Omental fat pad (tissue), 4 donors: ENCODE results near the gene SENP1. TPM values are rescaled to one million over a fixed set of nuclear protein-coding genes. Genes with fewer than 3 reads are reported as not detected.

ENCODE experiments used
- ATAC-seq: fragments of 150-250 bp; one replicate; pipeline ENCODE4 v1.9.1; 2016; ENCODE audit warnings: mild to moderate bottlenecking, moderate library complexity; ENCODE audit not compliant: low FRiP score
- DNase-seq: peaks from one replicate; pipeline ENCODE4 v3.0.0-alpha.2; 2019; ENCODE audit warnings: low spot score
- total RNA-seq, 4 donors: library from RNA; depleted of rRNA; stranded (reverse); fragments of >200 nt; gene quantifications; one replicate each; pipeline ENCODE4 v1.1.0, GENCODE V29; 2016
- TF ChIP-seq, protein P1 (sequence below), 3 donors: fragments of 450-650 bp; IDR thresholded peaks; one replicate each; pipeline ENCODE4 v1.5.1; 2016 to 2017; ENCODE audit warnings: antibody characterized with exemption in 3 of 3, mild to moderate bottlenecking in 3 of 3, moderate library complexity in 2 of 3

The SENP1 gene
- total RNA-seq, 4 donors from 2014 or later = 13.6 to 23.0 (median 18.2) TPM

DNA sequence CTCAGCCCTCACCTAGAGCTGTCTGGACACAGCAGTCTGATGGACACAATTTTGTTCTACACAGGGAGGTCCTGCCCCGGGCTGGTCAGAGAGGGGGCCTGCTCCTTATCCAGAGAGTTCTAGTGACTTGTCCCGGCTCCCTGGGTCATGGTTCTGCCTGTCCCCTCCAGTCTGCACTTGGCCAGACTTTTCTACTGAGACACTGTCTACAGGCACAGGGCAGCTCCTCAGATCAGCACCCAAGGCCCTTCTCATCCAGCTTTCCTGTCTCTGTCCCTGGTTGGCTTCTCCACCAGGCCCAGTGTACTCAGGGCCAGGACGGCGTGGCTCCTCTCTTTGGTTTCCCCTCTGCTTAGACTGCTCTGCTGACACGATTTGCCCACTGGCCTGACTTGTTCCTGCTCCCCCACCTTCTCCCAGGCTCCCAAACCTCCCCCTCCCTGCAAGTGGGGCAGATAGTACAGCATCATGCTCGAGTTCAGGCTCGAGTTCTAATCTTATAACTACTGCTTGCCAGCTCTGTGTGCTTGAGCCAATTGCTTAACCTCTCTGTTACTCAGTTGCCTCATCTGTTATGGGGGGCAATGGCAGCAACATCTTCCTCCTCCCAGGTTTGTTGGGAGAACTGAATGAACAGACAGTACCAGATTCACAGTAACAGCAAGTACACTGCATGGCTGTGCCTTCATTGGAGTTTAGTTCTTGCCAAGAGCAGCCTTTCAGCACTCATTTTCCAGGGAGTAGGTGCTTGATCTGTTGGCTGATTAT lies 79.6 kb downstream of the SENP1 start:
- TF ChIP-seq, protein P1, sequence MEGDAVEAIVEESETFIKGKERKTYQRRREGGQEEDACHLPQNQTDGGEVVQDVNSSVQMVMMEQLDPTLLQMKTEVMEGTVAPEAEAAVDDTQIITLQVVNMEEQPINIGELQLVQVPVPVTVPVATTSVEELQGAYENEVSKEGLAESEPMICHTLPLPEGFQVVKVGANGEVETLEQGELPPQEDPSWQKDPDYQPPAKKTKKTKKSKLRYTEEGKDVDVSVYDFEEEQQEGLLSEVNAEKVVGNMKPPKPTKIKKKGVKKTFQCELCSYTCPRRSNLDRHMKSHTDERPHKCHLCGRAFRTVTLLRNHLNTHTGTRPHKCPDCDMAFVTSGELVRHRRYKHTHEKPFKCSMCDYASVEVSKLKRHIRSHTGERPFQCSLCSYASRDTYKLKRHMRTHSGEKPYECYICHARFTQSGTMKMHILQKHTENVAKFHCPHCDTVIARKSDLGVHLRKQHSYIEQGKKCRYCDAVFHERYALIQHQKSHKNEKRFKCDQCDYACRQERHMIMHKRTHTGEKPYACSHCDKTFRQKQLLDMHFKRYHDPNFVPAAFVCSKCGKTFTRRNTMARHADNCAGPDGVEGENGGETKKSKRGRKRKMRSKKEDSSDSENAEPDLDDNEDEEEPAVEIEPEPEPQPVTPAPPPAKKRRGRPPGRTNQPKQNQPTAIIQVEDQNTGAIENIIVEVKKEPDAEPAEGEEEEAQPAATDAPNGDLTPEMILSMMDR (IDR thresholded peaks at IDR 0.05) = no peak
- ATAC-seq (no peak), DNase-seq (no peak)

DNA sequence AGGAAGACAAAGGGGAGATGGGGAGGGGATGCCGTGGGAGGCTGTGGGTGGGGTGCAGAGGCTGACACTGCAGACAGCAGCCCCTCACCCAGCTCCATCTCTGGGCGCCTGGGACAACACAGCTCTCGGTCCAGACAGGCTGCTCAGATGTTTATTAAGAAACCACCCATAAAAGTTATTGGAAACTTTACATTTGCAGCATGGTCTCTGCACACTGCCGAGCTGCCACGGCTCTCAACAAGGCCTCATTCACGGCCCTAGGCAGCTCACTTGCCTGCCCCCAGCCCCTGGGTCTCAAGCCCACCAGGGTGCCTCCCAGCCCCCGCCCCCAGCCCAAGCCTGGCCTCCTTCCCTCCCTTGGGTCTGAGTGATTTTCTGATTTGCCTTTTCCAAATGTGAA lies 80.6 kb downstream of the SENP1 start:
- no peak for ATAC-seq
- TF ChIP-seq, protein P1 (IDR thresholded peaks at IDR 0.05) = no peak
- no peak for DNase-seq

DNA sequence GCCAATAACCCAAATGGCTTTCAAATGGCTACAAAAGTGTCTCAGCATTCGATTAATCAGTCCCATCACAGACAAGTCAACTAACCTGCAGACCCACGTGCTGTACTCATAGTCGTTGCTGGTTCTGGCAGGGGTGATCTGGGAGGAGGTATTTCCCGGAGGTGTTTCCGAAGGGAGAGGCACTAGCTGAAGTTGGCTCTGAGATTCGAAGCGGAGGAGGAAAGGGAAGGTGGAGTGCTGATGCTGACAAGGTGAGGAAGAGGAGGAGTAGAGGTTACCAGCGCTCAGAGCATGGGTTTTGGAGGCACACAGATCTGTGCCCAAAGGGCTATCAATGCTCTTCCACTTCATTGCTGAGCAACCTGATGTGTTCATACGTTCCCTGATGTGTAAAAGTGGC lies 81.1 kb downstream of the SENP1 start:
- DNase-seq = no peak
- TF ChIP-seq, protein P1 (IDR thresholded peaks at IDR 0.05) = no peak

DNA sequence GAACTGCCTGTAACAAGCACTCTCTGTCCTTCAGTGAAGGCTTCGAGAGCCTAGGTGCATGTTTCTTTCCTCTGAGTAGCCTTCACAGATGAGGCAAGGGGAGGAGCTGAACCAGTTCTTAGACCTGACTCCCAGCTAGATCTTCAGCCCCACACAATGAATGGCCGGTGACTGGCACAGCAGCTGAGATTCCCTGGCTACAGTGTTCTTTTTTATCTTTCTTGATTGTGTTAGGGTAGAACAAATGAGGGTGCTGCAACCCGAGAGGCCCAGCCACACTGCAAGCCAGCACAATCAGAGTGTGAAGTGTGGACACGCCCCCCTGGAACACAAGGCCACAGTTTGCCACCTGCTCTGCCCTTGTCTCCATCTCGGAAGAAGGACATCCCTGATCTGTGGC lies 82.5 kb downstream of the SENP1 start:
- no peak for DNase-seq
- TF ChIP-seq, protein P1 (IDR thresholded peaks at IDR 0.05) = no peak
- no peak for ATAC-seq

More for the DNA sequence above, 81.1 kb downstream of the SENP1 start:
- ATAC-seq = no peak

DNA sequence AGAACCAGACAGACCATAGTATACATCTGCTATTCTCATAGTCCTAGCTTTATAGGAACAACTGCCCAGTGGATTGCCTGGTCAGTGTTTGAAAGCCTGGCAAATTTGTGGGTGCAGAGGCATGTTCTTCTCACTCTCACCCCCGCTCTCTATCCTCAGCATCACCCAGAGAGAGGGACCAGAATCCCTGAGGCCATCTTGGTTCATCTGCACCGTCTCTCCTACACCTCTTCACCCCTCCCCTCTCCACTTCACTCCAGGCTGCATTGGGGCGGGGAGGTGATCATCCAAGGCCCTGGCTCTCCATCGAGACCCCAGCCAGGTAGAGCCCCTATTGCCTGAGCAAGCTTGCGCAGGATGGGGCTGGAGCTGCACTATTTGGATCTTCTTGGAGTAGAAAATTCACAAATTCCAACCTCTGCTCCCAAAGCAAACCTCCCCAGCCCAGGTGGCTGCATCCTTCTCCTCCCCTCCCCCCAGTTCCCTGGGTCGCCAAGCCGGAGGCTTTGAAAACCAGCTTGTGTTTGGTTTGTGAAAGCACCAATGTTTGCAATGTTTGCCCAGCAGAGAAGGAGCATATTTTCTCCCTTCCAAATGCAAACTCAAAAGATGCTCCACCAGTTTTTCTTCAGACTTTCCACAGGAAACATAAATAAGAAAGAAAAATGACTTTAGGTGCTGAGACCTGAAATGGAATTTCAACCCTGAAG lies 83.0 kb downstream of the SENP1 start:
- TF ChIP-seq, protein P1 (IDR thresholded peaks at IDR 0.05) = no peak
- DNase-seq = no peak
- ATAC-seq = no peak

DNA sequence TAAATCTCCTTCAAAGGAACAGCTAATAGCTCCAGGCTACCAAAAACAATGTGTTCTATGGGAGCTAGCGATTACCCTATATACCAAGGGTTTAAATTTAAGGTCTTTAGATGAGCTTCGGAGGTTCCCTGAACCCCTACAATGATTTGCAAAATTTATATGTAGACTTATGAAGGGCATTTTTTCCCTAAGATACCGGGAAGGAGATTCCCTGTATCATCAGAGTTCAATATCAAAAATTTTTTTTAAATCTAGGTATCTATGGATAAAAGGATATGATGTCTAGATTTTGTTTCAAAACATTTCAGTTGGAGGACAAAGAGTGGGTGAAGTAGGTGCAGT lies 83.7 kb downstream of the SENP1 start:
- ATAC-seq (no peak), DNase-seq (no peak)
- TF ChIP-seq, protein P1 (IDR thresholded peaks at IDR 0.05) = no peak
